Suprapubic skin (tissue), 4 donors: ENCODE measurements around the gene HEBP1.

Experiments used
- CTCF ChIP-seq, 2 donors: fragments of 200-600 bp in 1 of 2; fragments of 450-650 bp in 1 of 2; sonication (generic) in 1 of 2; IDR thresholded peaks; one replicate each; pipeline ENCODE4 v1.5.1; 2016 to 2019; ENCODE audit warnings: antibody characterized with exemption in 2 of 2, mild to moderate bottlenecking in 1 of 2, moderate library complexity in 1 of 2
- EP300 ChIP-seq: sonication (generic); formaldehyde crosslinking; IDR thresholded peaks from one replicate; pipeline ENCODE4 v1.6.1; 2017; ENCODE audit warnings: antibody characterized with exemption
- POLR2A ChIP-seq, 2 donors: fragments of 450-650 bp; IDR thresholded peaks; one replicate each; pipeline ENCODE4 v1.6.1; 2017; ENCODE audit warnings: antibody characterized with exemption in 2 of 2, mild to moderate bottlenecking in 2 of 2, moderate library complexity in 2 of 2
- POLR2AphosphoS5 ChIP-seq, 3 donors: sonication (generic); formaldehyde crosslinking; IDR thresholded peaks; one replicate each; pipeline ENCODE4 v1.6.1; 2017; ENCODE audit warnings: antibody characterized with exemption in 3 of 3

GRCh38 chr12:12986775-12987331 is 13.2 kb downstream of the HEBP1 start:
- no peak for TF ChIP-seq CTCF (IDR thresholded peaks at IDR 0.05)
- no peak for TF ChIP-seq POLR2A (IDR thresholded peaks at IDR 0.05)
- TF ChIP-seq EP300: no peak
- TF ChIP-seq POLR2AphosphoS5 (IDR thresholded peaks at IDR 0.05): no peak
